Naive thymus-derived CD4-positive, alpha-beta T cell (primary cell): Measurements from ENCODE around the gene DHX15. TPM values are rescaled to one million over a fixed set of nuclear protein-coding genes. Genes with fewer than 3 reads are reported as not detected.

Experiments
- ATAC-seq: fragments of 150-1000 bp; cut with Tn5 transposase; 2 replicates; pipeline ENCODE4 v1.10.0; 2021; ENCODE audit warnings: mild to moderate bottlenecking, moderate library complexity
- CTCF ChIA-PET: fragments of 350-600 bp; sonication (Branson Sonifier 250); formaldehyde crosslinking; loops from one replicate; lab custom pipeline; 2021; ENCODE audit warnings: antibody characterized with exemption; lab: Charles Lee
- POLR2A ChIA-PET: fragments of 350-600 bp; sonication (Branson Sonifier 250); formaldehyde crosslinking; loops from one replicate; lab custom pipeline; 2021; ENCODE audit warnings: antibody characterized with exemption, inconsistent platforms; lab: Charles Lee
- DNase-seq, 9 donors: peaks; one replicate each; pipeline versions ENCODE4 v3.0.0 to v3.0.0-alpha.2; 2020 to 2022; ENCODE audit warnings: mixed read lengths in 1 of 9
- H3K27ac ChIP-seq: one replicate; pipeline ENCODE4 v1.7.0; 2013; ENCODE audit warnings: mild to moderate bottlenecking, low read depth, low read length, moderate library complexity
- H3K27me3 ChIP-seq, 2 donors: one replicate each; pipeline ENCODE4 v1.7.0; 2013; ENCODE audit warnings: low read length in 2 of 2, mild to moderate bottlenecking in 2 of 2, moderate library complexity in 2 of 2; ENCODE audit not compliant: control insufficient read depth in 2 of 2, insufficient read depth in 2 of 2
- H3K36me3 ChIP-seq, 3 experiments: 1 replicate in 2 of 3; 2 replicates in 1 of 3; pipeline ENCODE4 v1.7.0; 2013; ENCODE audit warnings: low read length in 3 of 3, mild to moderate bottlenecking in 3 of 3, moderate library complexity in 1 of 3; ENCODE audit not compliant: insufficient read depth in 3 of 3, control insufficient read depth in 2 of 3
- H3K4me1 ChIP-seq, 2 donors: one replicate each; pipeline ENCODE4 v1.7.0; 2013; ENCODE audit warnings: low read length in 2 of 2, mild to moderate bottlenecking in 2 of 2, moderate library complexity in 1 of 2; ENCODE audit not compliant: control insufficient read depth in 2 of 2, insufficient read depth in 2 of 2
- H3K4me3 ChIP-seq: 2 replicates; pipeline ENCODE4 v1.7.0; 2013; ENCODE audit warnings: mild to moderate bottlenecking, low read length
- H3K9me3 ChIP-seq, 3 experiments: 1 replicate in 2 of 3; 2 replicates in 1 of 3; pipeline ENCODE4 v1.7.0; 2013; ENCODE audit warnings: low read length in 3 of 3; ENCODE audit not compliant: control insufficient read depth in 2 of 3
- H3K27ac Mint-ChIP-seq, 9 donors: one replicate each; pipeline ENCODE4 v1.8.0; 2020 to 2022; ENCODE audit warnings: mixed read lengths in 9 of 9, mild to moderate bottlenecking in 8 of 9, moderate library complexity in 5 of 9, inconsistent platforms in 2 of 9
- H3K27me3 Mint-ChIP-seq, 5 donors: one replicate each; pipeline ENCODE4 v1.8.0; 2021 to 2022; ENCODE audit warnings: mixed read lengths in 5 of 5, mild to moderate bottlenecking in 1 of 5
- H3K36me3 Mint-ChIP-seq, 5 donors: one replicate each; pipeline ENCODE4 v1.8.0; 2020 to 2022; ENCODE audit warnings: mixed read lengths in 5 of 5, mild to moderate bottlenecking in 3 of 5, inconsistent platforms in 1 of 5
- H3K4me1 Mint-ChIP-seq, 7 donors: one replicate each; pipeline ENCODE4 v1.8.0; 2020 to 2022; ENCODE audit warnings: mixed read lengths in 7 of 7, mild to moderate bottlenecking in 3 of 7, inconsistent platforms in 1 of 7
- H3K4me3 Mint-ChIP-seq, 10 donors: one replicate each; pipeline ENCODE4 v1.8.0; 2020 to 2022; ENCODE audit warnings: mild to moderate bottlenecking in 10 of 10, mixed read lengths in 10 of 10, moderate library complexity in 6 of 10, inconsistent platforms in 2 of 10
- H3K9me3 Mint-ChIP-seq, 11 donors: one replicate each; pipeline ENCODE4 v1.8.0; 2020 to 2022; ENCODE audit warnings: mixed read lengths in 11 of 11, mild to moderate bottlenecking in 4 of 11, inconsistent platforms in 1 of 11, moderate library complexity in 1 of 11
- intact Hi-C, 2 donors: fragments of 100-400 bp; cut with micrococcal nuclease; formaldehyde crosslinking; loops; one replicate each; pipeline ENCODE4 v1.15.1; 2023
- polyA plus RNA-seq, 2 donors: library from polyadenylated mRNA; unstranded; fragments of 300-500 nt; fragmentation: Illumina TruSeq; gene quantifications; one replicate each; pipeline ENCODE4 v1.2.3, GENCODE V29; 2021
- total RNA-seq, 6 experiments: library from RNA in 5 of 6; stranded (reverse) in 5 of 6; gene quantifications; 1 replicate in 5 of 6; 2 replicates in 1 of 6; pipeline ENCODE4 v1.2.3 and lab custom pipeline; 2021 to 2026

DHX15 gene
- total and polyA plus RNA-seq, 7 experiments from 2014 or later = 44.5 to 186 (median 139) TPM

DNA sequence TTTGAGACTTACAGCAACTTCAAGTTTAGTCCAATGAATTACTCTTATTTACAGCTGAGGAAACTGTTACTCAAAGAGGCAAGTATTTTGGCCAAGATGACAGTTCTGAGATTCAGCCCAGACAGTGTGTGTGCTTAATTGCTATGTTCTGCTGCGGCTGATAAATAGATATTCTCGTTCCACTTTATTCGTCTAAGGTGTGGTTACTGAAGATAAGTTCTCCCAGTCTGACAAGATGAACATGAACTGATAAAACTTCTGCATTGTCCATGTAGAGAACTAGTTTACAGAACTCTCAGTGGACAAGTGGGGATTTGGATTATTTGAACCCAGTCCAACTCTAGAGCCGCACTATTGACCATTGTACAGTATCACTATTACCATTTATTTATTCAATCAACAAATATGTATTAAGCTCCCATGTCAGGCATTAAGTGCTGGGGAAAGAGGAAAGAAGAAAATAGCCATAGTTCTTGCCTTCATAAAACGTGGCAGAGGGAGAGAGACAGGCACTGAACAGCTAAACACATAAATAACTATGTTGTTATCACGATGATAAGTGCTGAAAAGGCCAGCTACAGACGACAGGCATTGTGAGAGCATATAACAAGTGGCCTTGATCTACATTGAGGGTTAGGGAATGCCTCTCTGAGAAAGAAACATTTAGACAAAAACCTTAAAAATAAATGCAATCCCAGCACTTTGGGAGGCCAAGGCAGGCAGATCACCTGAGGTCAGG is 4.0 kb upstream of the DHX15 start:
- ATAC-seq (no peak), DNase-seq (no peak)
- H3K4me3 ChIP-seq = no peak overlapping the region
- H3K36me3 Mint-ChIP-seq = peaks cover 3 to 12% (median 7%) of the 10 kb centered on the region in 5 donors
- H3K9me3 Mint-ChIP-seq = peaks cover 5 to 35% (median 21%) of the 10 kb centered on the region in 11 donors
- H3K9me3 ChIP-seq = peaks cover 0 to 15% (median 0%) of the 10 kb centered on the region in 3 experiments
- H3K27ac ChIP-seq = no peak overlapping the region
- peaks cover under 1 to 11% (median 6%) of the 10 kb centered on the region in 7 donors for H3K4me1 Mint-ChIP-seq
- ChIA-PET POLR2A (no interaction called here), CTCF (no interaction called here)
- intact Hi-C loops = loop anchor here in 1 of 2 donors (10.0 kb wide), 2 partner anchors 1254 to 1266 kb away; no protein-coding TSS in a partner anchor
- H3K36me3 ChIP-seq = peaks cover 0 to 9% (median 0%) of the 10 kb centered on the region in 3 experiments
- H3K4me3 Mint-ChIP-seq = no peak overlapping the region
- H3K4me1 ChIP-seq = peaks cover 0 to 4% of the 10 kb centered on the region in 2 donors
- H3K27me3 ChIP-seq = no peaks in the 10 kb centered on the region
- peaks cover 0 to 15% (median 12%) of the 10 kb centered on the region in 5 donors for H3K27me3 Mint-ChIP-seq
- H3K27ac Mint-ChIP-seq = no peak overlapping the region

DNA sequence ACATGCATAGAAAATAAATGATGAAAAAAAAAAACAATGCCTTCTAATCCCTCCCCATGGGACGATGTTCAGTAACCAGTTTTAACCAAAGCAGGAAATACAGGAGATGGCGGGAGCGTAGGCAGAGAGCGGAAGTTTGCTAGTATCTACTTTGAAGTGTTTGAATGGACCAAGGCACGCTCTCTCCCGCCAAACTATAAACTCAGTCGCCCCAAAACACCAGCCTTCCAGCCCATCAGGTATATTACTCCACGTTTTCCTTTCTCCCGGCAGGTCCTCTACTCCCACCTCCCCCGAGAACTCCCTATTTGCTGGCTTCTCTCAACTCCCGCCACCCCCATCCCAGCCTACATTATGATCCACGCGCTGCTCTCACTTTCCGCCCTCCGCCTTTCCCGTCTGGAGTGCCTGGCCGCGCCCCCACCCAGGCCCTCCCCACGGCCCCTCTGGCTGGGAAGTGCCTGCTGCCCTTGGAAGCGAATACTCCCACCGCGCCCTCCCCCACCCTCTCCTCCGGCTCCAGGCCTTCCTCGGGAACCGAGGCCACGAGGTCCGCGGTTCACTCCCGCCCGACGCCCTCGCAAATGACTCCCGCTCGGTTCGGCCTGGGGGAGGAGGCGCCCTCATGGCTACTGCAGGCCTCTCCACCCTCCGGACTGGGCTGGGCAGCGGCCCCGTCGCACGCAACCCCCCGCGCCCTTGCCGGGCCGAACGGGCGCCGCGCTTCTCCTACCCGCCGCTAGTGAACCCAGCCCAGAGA is 723 bp downstream of the DHX15 start:
- Histone ChIP-seq H3K27me3 (no peaks in the 10 kb centered on the region), H3K9me3 (no peaks in the 10 kb centered on the region), H3K4me3 (peak overlapping the region; percentile 94), H3K36me3 (peaks cover 0 to 9% (median 0%) of the 10 kb centered on the region in 3 experiments), H3K27ac (peak overlapping the region; percentile 94), H3K4me1 (peaks cover 30 to 37% of the 10 kb centered on the region in 2 donors)
- Mint-ChIP-seq H3K27ac (peak overlapping the region; percentile 88 to 99 (median 97)), H3K9me3 (peaks cover 0 to 4% (median 2%) of the 10 kb centered on the region in 11 donors), H3K4me1 (peaks cover 34 to 57% (median 44%) of the 10 kb centered on the region in 7 donors), H3K27me3 (no peaks in the 10 kb centered on the region), H3K4me3 (peak overlapping the region; percentile 89 to 100 (median 98)), H3K36me3 (peaks cover 0 to 14% (median 5%) of the 10 kb centered on the region in 5 donors)
- CTCF ChIA-PET = no interaction called here
- intact Hi-C loops = loop anchor here (1.0 to 10.0 kb wide), 17 partner anchors 19 to 1999 kb away; partner anchors contain the start of genes PI4K2B (in 2 of the 2), SEPSECS (in 2 of the 2), SMIM20 (in 2 of the 2) and ANAPC4 (in 1 of the 2)
- POLR2A ChIA-PET = interaction anchor here (0.6 to 2.5 kb wide), 6 partner anchors 11 to 729 kb away, joined by 3 to 14 read pairs (median 4); no protein-coding TSS in a partner anchor
- ATAC-seq (no peak), DNase-seq (peak in 8 of 9 donors; percentile 26 to 57 (median 42))

DNA sequence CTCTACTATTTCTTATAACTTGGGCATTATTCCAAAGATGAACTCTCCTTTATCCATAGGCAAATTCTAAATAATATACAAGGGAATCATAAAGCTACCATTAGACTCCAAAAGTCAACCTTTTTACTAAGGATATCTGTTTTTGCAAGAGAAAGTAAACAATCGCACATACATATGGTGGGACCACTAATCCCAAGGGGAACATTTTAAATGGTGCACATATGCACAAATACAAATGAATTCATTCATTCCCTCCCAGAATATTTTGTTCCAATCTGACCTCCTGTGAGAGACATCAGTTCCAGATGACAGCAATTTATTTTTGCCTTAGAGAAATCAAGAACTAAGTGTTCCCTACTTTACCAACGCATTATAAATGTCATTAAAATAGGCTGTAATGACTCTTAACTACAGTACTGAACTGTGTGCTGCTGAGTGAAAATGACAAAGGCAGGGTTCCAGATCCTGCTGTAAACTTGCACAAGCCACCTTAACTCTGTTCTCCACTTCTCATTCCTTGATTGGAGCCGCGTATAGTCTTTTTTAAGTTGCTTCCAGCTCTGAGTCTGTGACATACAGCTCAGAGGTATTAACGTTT is 2.0 kb downstream of the DHX15 start:
- H3K27me3 ChIP-seq = no peaks in the 10 kb centered on the region
- no peaks in the 10 kb centered on the region for H3K9me3 ChIP-seq
- no peak for DNase-seq
- Mint-ChIP-seq H3K36me3 (peaks cover 0 to 15% (median 4%) of the 10 kb centered on the region in 5 donors), H3K4me1 (peaks cover 47 to 70% (median 56%) of the 10 kb centered on the region in 7 donors), H3K27ac (peak overlapping the region; percentile 38 to 99 (median 88)), H3K4me3 (peak overlapping the region; percentile 89 to 100 (median 98)), H3K27me3 (no peaks in the 10 kb centered on the region), H3K9me3 (peaks cover 0 to 1% (median 0%) of the 10 kb centered on the region in 11 donors)
- ATAC-seq = no peak
- ChIA-PET CTCF (no interaction called here), POLR2A (interaction anchor here (0.6 kb wide), 1 partner anchor 887 kb away, joined by 3 read pairs; no protein-coding TSS in a partner anchor)
- H3K4me1 ChIP-seq = peaks cover 36 to 45% of the 10 kb centered on the region in 2 donors
- H3K4me3 ChIP-seq = peak overlapping the region; percentile 94
- H3K27ac ChIP-seq = peak overlapping the region; percentile 94
- H3K36me3 ChIP-seq = peaks cover 0 to 9% (median 0%) of the 10 kb centered on the region in 3 experiments
- intact Hi-C loops = loop anchor here (2.0 to 10.0 kb wide), 9 partner anchors 18 to 2000 kb away; partner anchors contain the start of genes PI4K2B (in 1 of the 2), SEL1L3 (in 1 of the 2), SMIM20 (in 1 of the 2) and TBC1D19 (in 1 of the 2)

DNA sequence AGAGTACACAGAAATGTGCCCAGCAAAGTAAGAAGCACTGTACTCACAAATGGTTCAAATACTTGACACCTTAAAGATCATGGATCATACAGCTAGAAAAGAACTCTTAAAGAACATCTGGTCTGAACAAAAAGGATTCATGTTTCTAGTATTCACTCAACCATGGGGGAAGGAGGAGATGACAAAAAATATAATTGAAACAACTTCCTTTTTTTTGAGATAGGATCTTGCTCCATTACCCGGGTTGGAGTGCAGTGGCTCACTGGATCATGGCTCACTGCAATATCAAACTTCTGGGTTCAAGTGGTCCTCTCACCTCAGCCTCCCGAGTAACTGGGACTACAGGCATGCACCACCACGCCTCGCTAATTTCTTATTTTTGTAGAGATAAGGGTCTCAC is 6.0 kb downstream of the DHX15 start:
- Mint-ChIP-seq H3K27me3 (no peaks in the 10 kb centered on the region), H3K9me3 (no peaks in the 10 kb centered on the region), H3K36me3 (peaks cover 0 to 46% (median 29%) of the 10 kb centered on the region in 5 donors), H3K27ac (peak overlapping the region in 5 of 9 donors; percentile 3 to 60 (median 37)), H3K4me1 (peaks cover 61 to 93% (median 82%) of the 10 kb centered on the region in 7 donors), H3K4me3 (peak overlapping the region; percentile 6 to 77 (median 59))
- intact Hi-C loops = no loop called here
- Histone ChIP-seq H3K9me3 (no peaks in the 10 kb centered on the region), H3K4me3 (no peak overlapping the region), H3K36me3 (peaks cover 0 to 19% (median 12%) of the 10 kb centered on the region in 3 experiments), H3K27me3 (no peaks in the 10 kb centered on the region), H3K4me1 (peaks cover 36 to 45% of the 10 kb centered on the region in 2 donors), H3K27ac (peak overlapping the region; percentile 27)
- DNase-seq (no peak), ATAC-seq (no peak)
- POLR2A ChIA-PET = no interaction called here
- CTCF ChIA-PET = no interaction called here

DNA sequence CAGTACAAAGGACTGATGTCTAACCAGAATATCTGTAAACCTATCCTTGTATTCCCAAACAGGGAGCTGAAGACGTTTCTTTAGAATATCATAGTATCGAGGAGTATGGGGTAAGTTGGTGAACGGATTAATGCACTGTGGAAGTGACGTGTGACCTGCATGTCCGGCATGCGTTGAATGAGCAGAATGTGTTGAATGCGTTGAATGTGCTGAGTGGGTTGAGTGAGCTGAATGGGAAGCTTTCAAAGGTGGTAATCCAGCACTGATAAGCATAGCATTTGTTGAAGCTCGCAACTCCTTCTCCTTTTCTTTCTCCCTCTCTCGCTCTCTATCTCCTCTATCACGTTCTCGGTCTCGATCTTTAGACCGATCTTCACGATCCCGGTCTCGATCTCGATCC is 8.1 kb downstream of the DHX15 start:
- no peaks in the 10 kb centered on the region for H3K9me3 ChIP-seq
- peaks cover 0 to 53% (median 30%) of the 10 kb centered on the region in 5 donors for H3K36me3 Mint-ChIP-seq
- DNase-seq (no peak), ATAC-seq (no peak)
- peak overlapping the region in 4 of 10 donors; percentile 2 to 69 (median 33) for H3K4me3 Mint-ChIP-seq
- no peaks in the 10 kb centered on the region for H3K27me3 Mint-ChIP-seq
- H3K27ac ChIP-seq = no peak overlapping the region
- H3K4me1 ChIP-seq = peaks cover 27 to 31% of the 10 kb centered on the region in 2 donors
- ChIA-PET POLR2A (interaction anchor here (0.7 kb wide), 1 partner anchor 10 kb away, joined by 3 read pairs; no protein-coding TSS in a partner anchor), CTCF (interaction anchor here (0.6 kb wide), 1 partner anchor 11 kb away, joined by 5 read pairs; no protein-coding TSS in a partner anchor)
- H3K27ac Mint-ChIP-seq = peak overlapping the region in 2 of 9 donors; percentile 34 to 38
- H3K4me3 ChIP-seq = no peak overlapping the region
- no peaks in the 10 kb centered on the region for H3K27me3 ChIP-seq
- intact Hi-C loops = no loop called here
- no peaks in the 10 kb centered on the region for H3K9me3 Mint-ChIP-seq
- H3K4me1 Mint-ChIP-seq = peaks cover 49 to 90% (median 78%) of the 10 kb centered on the region in 7 donors
- H3K36me3 ChIP-seq = peaks cover 0 to 34% (median 12%) of the 10 kb centered on the region in 3 experiments
